Stimulated activated effector memory CD8-positive, alpha-beta T cell treated with anti-CD3 and anti-CD28 coated beads, Interleukin-12 subunit alpha, Interleukin-12 subunit beta, amount 100 ng/mL, for 72 hours (primary cell): Measurements from ENCODE around the gene PKDREJ.

Experiments used
- ATAC-seq: fragments of 150-1000 bp; cut with Tn5 transposase; 2 replicates; pipeline ENCODE4 v1.10.0; 2021
- DNase-seq, 2 donors: peaks; one replicate each; pipeline ENCODE4 v3.0.0; 2021 to 2022; ENCODE audit warnings: low spot score in 2 of 2
- H3K27ac Mint-ChIP-seq: one replicate; pipeline ENCODE4 v1.8.0; 2022; ENCODE audit warnings: mild to moderate bottlenecking, mixed read lengths
- H3K36me3 Mint-ChIP-seq: one replicate; pipeline ENCODE4 v1.8.0; 2022; ENCODE audit warnings: mild to moderate bottlenecking, mixed read lengths
- H3K4me1 Mint-ChIP-seq: one replicate; pipeline ENCODE4 v1.8.0; 2022; ENCODE audit warnings: mixed read lengths
- H3K4me3 Mint-ChIP-seq: one replicate; pipeline ENCODE4 v1.8.0; 2022; ENCODE audit warnings: mild to moderate bottlenecking, mixed read lengths
- H3K9me3 Mint-ChIP-seq: one replicate; pipeline ENCODE4 v1.8.0; 2022; ENCODE audit warnings: mixed read lengths

Gene PKDREJ

DNA sequence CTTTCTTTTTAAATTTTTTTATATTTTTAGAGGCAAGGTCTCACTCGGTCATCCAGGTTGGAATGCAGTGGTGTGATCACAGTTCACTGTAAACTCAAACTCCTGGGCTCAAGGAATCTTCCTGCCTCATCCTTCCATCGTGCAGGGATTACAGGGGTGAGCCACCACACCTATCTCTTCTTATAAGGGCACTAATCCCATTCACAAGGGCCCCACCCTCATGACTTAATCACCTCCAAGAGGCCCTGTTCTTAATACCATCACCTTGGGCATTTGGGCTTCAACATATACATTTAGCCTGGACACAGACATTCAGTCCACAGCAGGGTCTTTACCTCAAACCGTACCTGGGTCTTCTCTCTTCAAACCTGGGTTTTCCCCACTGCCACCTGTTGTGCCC lies 29.0 kb upstream of the PKDREJ start:
- Mint-ChIP-seq H3K9me3 (peaks cover 4% of the 10 kb centered on the region), H3K36me3 (peaks cover 72% of the 10 kb centered on the region), H3K27ac (peak overlapping the region; percentile 81), H3K4me1 (peaks cover 57% of the 10 kb centered on the region), H3K4me3 (no peak overlapping the region)
- no peak for DNase-seq
- no peak for ATAC-seq

DNA sequence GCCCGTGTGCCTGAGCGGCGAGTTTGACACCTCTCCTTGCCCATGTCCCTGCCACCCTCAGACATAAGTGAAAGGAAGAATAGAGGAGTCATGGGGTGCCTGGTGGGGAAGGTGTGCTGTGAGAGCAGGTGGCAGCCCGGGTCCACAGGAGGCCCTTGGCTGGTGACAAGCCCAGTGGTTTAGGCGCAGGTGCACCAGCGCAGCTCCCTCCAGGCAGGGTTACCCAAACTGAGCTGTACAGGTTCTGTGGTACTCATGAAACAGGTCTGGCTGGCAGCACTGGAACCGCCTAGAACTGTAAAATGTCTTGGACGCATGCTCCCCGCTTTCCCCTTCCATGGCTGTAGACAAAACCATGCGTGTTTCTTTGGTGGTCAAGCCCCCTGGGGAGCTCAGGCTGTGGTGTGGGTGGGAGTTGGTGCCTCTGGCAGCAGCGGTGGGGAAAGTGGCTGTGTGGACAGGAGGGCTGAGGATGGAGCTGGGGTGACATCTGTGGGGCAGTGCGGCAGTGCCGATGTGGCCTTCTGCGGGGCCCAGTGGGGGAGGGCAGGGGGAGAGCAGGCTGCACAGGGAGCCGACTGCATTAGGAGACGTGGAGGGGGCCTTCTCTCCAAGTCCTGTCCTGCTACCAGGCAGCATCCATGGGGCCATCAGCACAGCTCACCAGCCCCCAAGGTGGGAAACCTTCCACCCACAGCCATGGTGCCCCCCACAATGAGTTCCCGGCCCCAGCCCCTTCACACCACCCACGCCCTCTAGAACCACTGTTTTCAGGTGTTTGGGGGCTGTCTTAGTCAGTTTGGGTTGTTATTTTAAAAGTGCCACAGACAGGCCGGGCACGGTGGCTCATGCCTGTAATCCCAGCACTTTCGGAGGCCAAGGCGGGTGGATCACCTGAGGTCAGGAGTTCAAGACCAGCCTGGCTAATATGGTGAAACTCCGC lies 28.0 kb upstream of the PKDREJ start:
- peaks cover 4% of the 10 kb centered on the region for H3K9me3 Mint-ChIP-seq
- DNase-seq (no peak), ATAC-seq (no peak)
- peak overlapping the region; percentile 98 for H3K27ac Mint-ChIP-seq
- H3K4me1 Mint-ChIP-seq, result peaks cover 52% of the 10 kb centered on the region
- H3K36me3 Mint-ChIP-seq, result peaks cover 70% of the 10 kb centered on the region
- H3K4me3 Mint-ChIP-seq, result peak overlapping the region; percentile 83

DNA sequence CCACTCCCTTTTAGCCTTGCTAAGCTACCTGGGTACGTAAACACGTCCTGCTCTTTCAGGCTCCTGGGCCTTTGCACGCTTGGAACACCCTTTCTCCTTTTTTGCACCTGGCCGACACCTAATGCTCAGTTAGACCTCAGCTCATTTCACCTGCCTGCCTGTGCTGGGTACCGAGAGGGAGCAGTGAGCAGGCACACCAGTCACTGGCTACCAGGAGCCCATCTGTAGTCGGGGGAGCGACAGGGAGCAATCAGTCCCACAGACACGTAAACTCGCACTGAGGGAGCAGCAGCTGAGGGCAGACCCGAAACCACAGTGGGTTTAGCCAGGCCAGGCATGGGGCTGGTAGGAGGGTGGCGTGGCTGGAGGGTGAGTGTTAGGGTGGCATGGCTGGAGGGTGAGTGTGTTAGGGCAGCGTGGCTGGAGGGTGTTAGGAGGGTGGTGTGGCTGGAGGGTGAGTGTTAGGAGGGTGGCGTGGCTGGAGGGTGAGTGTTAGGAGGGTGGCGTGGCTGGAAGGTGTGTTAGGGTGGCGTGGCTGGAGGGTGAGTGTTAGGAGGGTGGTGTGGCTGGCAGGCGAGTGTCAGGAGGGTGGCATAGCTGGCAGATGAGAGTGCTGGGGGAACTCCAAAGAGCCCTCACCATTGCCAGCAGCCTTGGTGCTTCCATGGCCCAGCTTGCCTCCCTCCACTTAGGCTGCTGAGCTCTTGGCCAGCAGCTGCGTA lies 27.1 kb upstream of the PKDREJ start:
- Mint-ChIP-seq H3K4me3 (peak overlapping the region; percentile 83), H3K4me1 (peaks cover 44% of the 10 kb centered on the region), H3K9me3 (peaks cover 4% of the 10 kb centered on the region), H3K27ac (peak overlapping the region; percentile 98), H3K36me3 (peaks cover 76% of the 10 kb centered on the region)
- ATAC-seq, result peak; percentile 9
- no peak for DNase-seq

DNA sequence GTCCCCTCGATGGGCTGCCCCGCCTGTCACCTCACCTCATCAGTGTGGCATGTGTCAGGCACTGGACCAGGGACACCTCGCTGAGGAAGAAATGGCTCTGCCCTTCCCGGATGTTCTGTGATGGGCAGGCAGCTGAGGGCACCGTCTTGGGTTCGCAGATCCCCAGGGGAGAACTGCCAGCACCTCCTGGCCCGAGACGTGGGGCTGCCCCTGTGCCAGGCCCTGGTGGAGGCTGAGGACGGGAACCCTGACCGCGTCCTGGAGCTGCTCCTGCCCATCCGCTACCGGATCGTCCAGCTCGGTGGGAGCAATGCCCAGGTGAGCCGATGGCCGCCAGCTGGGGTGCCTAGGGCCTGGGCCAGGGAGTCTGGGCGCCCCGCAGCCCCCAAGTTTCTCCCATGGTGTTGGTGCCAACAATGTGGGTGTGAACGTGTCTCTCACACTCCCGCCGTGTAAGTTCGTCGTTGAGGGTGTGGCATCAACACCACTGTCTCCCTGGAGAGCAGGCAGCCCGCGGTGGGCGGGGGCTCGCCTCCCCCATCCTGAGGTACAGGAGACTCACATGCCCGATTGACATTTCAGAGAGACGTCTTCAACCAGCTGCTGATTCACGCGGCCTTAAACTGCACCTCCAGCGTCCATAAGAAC lies 26.2 kb upstream of the PKDREJ start:
- Mint-ChIP-seq H3K4me3 (peak overlapping the region; percentile 83), H3K9me3 (peaks cover 4% of the 10 kb centered on the region), H3K27ac (peak overlapping the region; percentile 98), H3K36me3 (peaks cover 81% of the 10 kb centered on the region), H3K4me1 (peaks cover 41% of the 10 kb centered on the region)
- DNase-seq (no peak), ATAC-seq (no peak)

DNA sequence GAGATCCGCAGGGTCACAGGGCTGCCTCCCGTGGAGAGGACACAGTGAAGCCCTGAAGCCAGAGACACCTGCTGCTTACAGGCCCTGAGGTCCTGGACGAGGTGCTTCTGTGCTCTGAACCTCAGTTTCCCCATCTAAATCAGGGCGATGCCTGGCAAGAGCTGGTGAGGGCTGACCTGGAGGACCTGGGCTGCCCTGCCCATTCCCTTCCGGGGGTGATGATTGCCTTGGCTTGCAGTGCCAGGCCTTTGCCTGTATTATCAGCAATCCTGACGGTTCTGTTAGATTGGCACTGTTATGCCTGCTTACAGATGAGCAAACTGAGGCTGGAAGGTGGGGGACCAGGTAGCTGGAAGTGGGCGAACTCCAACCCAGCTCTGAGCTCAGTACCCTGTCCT lies 25.7 kb upstream of the PKDREJ start:
- H3K9me3 Mint-ChIP-seq, result peaks cover 4% of the 10 kb centered on the region
- DNase-seq (no peak), ATAC-seq (no peak)
- H3K4me1 Mint-ChIP-seq, result peaks cover 41% of the 10 kb centered on the region
- peak overlapping the region; percentile 98 for H3K27ac Mint-ChIP-seq
- peaks cover 81% of the 10 kb centered on the region for H3K36me3 Mint-ChIP-seq
- H3K4me3 Mint-ChIP-seq, result peak overlapping the region; percentile 83

DNA sequence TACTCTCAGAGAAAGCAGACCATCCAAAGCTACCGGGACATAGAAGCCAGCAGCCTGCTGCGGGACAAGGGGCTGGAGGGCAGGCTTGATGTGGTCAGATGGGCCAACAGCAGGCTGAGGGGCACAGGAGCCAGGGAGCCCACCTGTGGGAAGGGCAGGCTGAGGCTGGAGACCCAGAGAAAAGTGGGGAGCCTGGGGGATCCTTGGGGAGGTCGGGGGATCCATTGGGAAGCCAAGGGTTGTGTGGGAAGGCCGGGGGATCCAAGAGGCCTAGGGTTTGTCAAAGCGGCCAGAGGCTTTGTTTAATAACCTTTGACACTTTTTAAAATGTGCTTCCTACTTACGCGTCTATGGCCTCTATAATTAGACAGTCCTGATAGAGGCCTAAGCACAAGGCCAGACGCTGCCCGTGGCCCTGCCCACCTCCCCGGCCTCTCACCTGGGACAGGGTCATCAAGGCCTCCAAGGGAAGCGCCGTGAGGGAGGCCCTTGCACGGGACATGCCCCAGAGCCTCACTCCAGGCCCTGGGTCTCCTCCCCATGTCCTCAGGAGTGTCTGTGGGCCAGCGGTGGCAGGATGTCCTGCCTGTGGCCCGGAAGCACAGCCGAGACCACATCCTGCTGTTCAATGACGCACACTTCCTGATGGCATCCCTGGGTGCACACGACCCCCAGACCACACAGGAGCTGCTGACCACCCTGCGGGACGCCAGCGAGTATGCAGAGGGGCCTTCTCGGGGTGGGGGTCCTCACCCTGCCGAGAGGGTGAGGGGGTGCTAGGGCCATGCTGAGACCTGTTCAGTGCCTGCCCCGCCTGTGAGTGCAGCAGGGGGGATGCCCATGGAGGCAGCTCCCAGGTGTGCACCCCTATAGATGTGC lies 25.0 kb upstream of the PKDREJ start:
- Mint-ChIP-seq H3K36me3 (peaks cover 83% of the 10 kb centered on the region), H3K4me1 (peaks cover 38% of the 10 kb centered on the region), H3K27ac (peak overlapping the region; percentile 98), H3K4me3 (peak overlapping the region; percentile 83), H3K9me3 (peaks cover 4% of the 10 kb centered on the region)
- peak in 1 of 2 donors; percentile 77 for DNase-seq
- ATAC-seq, result peak; percentile 89

DNA sequence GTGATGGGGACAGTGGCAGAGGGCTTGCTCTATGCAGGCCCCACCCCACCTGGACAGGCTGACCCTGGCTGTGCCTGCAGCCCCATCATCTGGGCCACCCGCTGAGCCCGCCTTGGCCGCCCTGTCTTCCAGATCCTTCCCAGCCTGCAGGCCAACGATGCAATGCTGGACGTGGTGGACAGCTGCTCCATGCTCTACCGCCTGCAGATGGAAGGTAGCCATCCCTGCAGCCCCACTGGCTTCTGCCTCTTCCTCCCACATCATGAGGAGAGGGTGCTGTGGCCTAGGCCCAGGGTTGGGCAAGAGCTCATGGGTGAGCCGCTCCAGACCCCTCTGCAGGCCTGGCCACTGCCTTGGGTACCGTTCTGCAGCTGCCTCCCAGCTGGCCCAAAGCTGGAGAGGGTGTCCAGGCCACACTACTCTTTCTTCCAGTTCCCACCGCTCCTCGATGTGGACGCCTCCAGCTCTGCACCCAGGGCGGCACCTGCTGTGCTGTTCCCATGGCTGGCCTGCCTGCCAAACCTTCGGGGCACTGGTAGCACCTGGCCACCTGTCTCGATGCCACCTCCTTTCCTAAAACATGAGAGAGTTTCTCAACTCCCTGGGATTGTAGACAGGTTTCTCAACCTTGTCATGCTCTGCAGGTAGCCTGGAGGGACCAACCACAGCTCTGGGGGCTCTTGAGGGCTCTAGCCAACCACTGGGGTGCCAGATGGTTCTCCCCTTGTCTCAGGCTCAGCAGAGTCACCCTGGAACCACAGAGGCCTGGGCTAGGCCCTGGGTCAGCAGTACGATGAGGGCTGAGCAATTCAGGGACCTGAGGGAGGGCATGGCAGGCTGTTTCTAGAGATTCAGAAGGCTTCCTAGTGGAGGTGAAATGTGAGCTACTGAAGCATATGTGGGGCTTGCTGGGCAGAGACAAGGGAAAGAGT lies 24.1 kb upstream of the PKDREJ start:
- Mint-ChIP-seq H3K4me1 (peaks cover 38% of the 10 kb centered on the region), H3K4me3 (peak overlapping the region; percentile 83), H3K27ac (peak overlapping the region; percentile 98), H3K36me3 (peaks cover 81% of the 10 kb centered on the region), H3K9me3 (peaks cover 2% of the 10 kb centered on the region)
- no peak for ATAC-seq
- DNase-seq, result no peak

DNA sequence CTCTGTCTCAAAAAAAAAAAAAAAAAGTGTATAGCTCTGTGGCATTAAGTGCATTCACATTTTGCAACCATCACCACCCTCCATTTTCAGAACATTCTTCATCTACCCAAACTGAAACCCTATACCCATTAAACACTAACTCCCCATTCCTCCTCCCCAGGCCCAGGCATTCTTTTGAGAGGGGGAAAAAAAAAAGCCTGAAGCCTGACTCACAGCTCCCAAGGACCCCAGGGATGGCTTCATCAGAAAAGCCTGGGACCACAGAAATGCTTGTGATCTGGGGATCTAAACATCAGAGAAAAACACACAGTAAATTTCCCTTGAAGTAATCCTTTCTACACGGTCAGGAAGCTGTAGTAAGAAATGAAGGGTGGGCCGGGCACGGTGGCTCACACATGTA lies 22.9 kb upstream of the PKDREJ start:
- no peak for DNase-seq
- Mint-ChIP-seq H3K4me1 (peaks cover 47% of the 10 kb centered on the region), H3K27ac (peak overlapping the region; percentile 52), H3K4me3 (peak overlapping the region; percentile 83), H3K36me3 (peaks cover 84% of the 10 kb centered on the region), H3K9me3 (no peaks in the 10 kb centered on the region)
- no peak for ATAC-seq

DNA sequence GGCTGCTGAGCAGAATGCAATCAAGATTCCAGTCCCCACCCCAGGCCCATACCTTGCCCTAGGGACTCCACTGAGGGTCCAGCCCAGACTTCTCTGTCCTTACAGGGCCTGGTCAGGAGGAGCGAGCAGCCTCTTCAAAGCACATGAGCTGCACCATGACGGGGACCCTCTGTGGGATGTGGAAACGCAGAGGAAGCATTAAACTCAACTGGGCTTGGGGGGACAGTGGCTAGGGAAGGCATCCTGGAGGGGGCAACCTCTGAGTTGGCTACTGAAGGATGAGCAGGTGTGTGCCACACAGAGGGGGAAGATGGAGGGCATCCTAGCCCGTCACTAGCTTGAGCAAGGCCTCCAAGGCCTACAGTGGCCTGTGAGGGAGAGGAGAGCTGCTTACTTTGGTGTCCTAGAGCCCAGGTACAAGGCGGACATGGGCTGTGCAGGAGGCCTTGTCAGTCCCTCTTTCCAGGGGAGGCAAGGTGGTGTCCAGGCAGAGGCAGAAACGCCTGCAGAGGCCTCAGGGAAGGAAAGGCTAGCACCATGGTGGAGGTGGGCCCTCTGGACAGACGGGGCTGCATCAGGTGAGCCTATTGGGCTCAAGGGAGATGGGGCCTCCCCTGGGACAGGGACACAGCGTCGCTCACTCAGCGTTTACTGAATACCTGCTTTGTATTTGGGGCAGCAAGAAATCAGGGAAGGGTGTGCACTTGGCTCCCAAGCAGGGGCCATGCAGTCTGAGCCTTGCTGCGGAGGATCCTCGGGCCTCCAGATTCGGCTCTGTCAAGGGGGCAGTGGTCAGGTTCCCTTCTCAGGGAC lies 18.9 kb upstream of the PKDREJ start:
- Mint-ChIP-seq H3K4me1 (peaks cover 43% of the 10 kb centered on the region), H3K9me3 (no peaks in the 10 kb centered on the region), H3K27ac (peak overlapping the region; percentile 89), H3K36me3 (peaks cover 82% of the 10 kb centered on the region), H3K4me3 (peak overlapping the region; percentile 43)
- no peak for ATAC-seq
- DNase-seq, result no peak

DNA sequence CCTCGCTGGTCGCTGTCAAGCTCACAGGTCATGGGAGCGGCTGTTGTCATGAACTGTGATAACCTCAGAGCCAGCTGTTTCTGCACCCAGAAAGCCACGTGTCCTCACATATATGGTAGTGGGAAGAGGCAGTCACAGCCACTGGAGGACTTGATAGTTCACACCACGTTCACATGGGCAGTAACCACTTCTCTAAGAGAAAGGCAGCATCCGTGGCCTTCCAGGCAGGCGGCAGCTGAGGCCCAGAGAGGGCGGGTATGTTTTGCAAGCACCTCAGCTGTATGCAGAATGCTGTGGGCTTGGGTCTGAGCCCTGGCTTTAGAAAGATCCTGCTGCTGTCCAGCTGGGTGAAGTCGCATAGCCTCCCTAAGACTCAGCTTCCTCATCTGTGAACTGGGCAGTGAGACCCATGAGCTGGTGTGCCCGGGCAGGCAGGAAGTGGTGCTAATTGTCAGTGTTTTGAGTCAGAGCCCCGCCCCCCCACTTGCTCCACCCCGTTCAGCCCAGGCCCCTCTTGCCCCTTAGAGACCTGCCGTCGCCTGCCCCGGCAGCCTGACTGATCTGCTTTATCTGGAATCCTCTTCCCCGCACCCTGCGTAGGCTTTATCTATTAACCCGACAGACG lies 18.0 kb upstream of the PKDREJ start:
- DNase-seq, result peak in 1 of 2 donors; percentile 64
- H3K9me3 Mint-ChIP-seq, result no peaks in the 10 kb centered on the region
- peaks cover 46% of the 10 kb centered on the region for H3K4me1 Mint-ChIP-seq
- peak overlapping the region; percentile 89 for H3K27ac Mint-ChIP-seq
- peak overlapping the region; percentile 43 for H3K4me3 Mint-ChIP-seq
- peak; percentile 91 for ATAC-seq
- peaks cover 84% of the 10 kb centered on the region for H3K36me3 Mint-ChIP-seq

DNA sequence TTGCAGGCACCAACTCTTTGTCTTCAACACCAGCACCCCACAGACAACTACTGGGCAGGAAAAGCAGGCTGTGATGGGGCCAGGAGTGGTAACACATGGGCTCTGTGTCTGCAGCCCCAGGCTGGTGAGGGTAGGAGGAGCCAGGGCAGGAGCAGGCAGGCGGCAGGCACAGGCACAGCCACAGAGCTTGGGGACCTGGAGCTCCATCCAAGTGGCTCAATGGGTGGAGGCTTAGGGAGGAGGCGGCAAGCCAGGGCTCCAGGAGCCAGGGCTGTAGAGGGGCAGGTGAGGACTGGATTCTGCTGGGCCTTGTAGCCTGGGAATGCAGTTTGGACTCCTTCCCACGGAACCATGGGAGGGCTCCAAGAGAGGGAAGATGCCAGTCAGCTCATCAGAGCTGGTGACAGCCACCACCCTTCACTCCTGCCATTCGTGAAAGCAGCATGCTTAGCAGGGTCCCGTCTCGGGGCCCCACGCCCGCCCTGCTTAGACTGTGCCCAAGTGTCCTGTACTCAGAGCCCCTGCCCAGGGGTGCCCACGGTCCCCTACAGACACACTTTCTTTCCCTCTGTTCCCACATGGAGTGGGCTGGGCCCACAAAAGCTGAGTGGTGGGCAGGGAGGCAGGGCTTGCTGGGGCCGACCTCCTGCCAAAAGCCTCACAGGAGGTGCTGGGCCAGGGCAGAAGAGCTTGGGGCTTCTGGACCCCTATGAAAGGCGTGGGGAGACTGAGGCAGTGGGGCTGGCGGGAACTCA lies 17.1 kb upstream of the PKDREJ start:
- Mint-ChIP-seq H3K27ac (peak overlapping the region; percentile 89), H3K36me3 (peaks cover 84% of the 10 kb centered on the region), H3K4me1 (peaks cover 55% of the 10 kb centered on the region), H3K9me3 (peaks cover 2% of the 10 kb centered on the region), H3K4me3 (peak overlapping the region; percentile 43)
- ATAC-seq (no peak), DNase-seq (no peak)
